HepG2 (cell line): ENCODE results near the gene SDC4. TPM values are rescaled to one million over a fixed set of nuclear protein-coding genes. Genes with fewer than 3 reads are reported as not detected.
A peak's percentile ranks its signal among the peaks of the same experiment; 100 is the strongest.

Experiments used
- ERF ChIP-seq: IDR thresholded peaks from 2 replicates; pipeline ENCODE4 v1.6.1; 2018; ENCODE audit warnings: missing biosample characterization, missing genetic modification reagents
- FOXK1 ChIP-seq: sonication (generic); formaldehyde crosslinking; IDR thresholded peaks from 2 replicates; pipeline ENCODE4 v1.4.0; 2020; ENCODE audit warnings: low read depth, missing genetic modification reagents, borderline replicate concordance
- FOXP4 ChIP-seq: sonication (generic); formaldehyde crosslinking; IDR thresholded peaks from 2 replicates; pipeline ENCODE4 v1.4.0; 2020; ENCODE audit warnings: missing genetic modification reagents
- GABPB1 ChIP-seq: IDR thresholded peaks from 2 replicates; pipeline ENCODE4 v1.6.1; 2016; ENCODE audit warnings: mild to moderate bottlenecking, missing genetic modification reagents, moderate library complexity, missing compliant biosample characterization
- GPN1 ChIP-seq: sonication (generic); formaldehyde crosslinking; IDR thresholded peaks from 2 replicates; pipeline ENCODE4 v1.5.1; 2020; ENCODE audit warnings: missing genetic modification reagents, borderline replicate concordance
- HDAC2 ChIP-seq: sonication (generic); formaldehyde crosslinking; IDR thresholded peaks from 2 replicates; pipeline ENCODE4 v1.4.0; 2020; ENCODE audit warnings: missing genetic modification reagents
- HNRNPK ChIP-seq: fragments of 200-400 bp; formaldehyde crosslinking; IDR thresholded peaks from 2 replicates; pipeline ENCODE4 v1.6.1; 2018; ENCODE audit warnings: low read length, low read depth, moderate library complexity, mild to moderate bottlenecking; ENCODE audit not compliant: poor library complexity, severe bottlenecking
- KLF9 ChIP-seq: IDR thresholded peaks from 2 replicates; pipeline ENCODE4 v1.6.1; 2016; ENCODE audit warnings: low read depth
- LBX2 ChIP-seq: sonication (generic); formaldehyde crosslinking; IDR thresholded peaks from 2 replicates; pipeline ENCODE4 v1.5.0; 2020; ENCODE audit warnings: missing genetic modification reagents, mild to moderate bottlenecking, borderline replicate concordance
- MED1 ChIP-seq: sonication (generic); formaldehyde crosslinking; IDR thresholded peaks from 2 replicates; pipeline ENCODE4 v1.4.0; 2020; ENCODE audit warnings: missing genetic modification reagents
- MED13 ChIP-seq: sonication (generic); formaldehyde crosslinking; IDR thresholded peaks from 2 replicates; pipeline ENCODE4 v1.5.0; 2020; ENCODE audit warnings: missing genetic modification reagents
- NFYC ChIP-seq: IDR thresholded peaks from 2 replicates; pipeline ENCODE4 v1.6.1; 2016; ENCODE audit warnings: missing genetic modification reagents, missing compliant biosample characterization
- SAFB2 ChIP-seq: sonication (generic); formaldehyde crosslinking; IDR thresholded peaks from 2 replicates; pipeline ENCODE4 v1.5.1; 2020; ENCODE audit warnings: missing genetic modification reagents, low read depth, mild to moderate bottlenecking, borderline replicate concordance
- SP5 ChIP-seq: IDR thresholded peaks from 2 replicates; pipeline ENCODE4 v1.6.1; 2016; ENCODE audit warnings: low read depth, borderline replicate concordance
- STAG1 ChIP-seq: sonication (generic); formaldehyde crosslinking; IDR thresholded peaks from 2 replicates; pipeline ENCODE4 v1.4.0; 2020; ENCODE audit warnings: missing genetic modification reagents
- TFAP4 ChIP-seq: sonication (generic); IDR thresholded peaks from 2 replicates; pipeline ENCODE4 v1.6.1; 2016; ENCODE audit warnings: low read depth, borderline replicate concordance
- TFDP1 ChIP-seq: IDR thresholded peaks from 2 replicates; pipeline ENCODE4 v1.6.1; 2016; ENCODE audit warnings: missing compliant biosample characterization, missing genetic modification reagents, borderline replicate concordance
- ZFYVE20 ChIP-seq: sonication (generic); formaldehyde crosslinking; IDR thresholded peaks from 2 replicates; pipeline ENCODE4 v1.8.0; 2023; ENCODE audit warnings: low read depth, mild to moderate bottlenecking, moderate library complexity, missing genetic modification reagents, borderline replicate concordance
- ZNF101 ChIP-seq: sonication (generic); formaldehyde crosslinking; IDR thresholded peaks from 2 replicates; pipeline ENCODE4 v1.4.0; 2020; ENCODE audit warnings: mild to moderate bottlenecking, low read depth, missing genetic modification reagents, borderline replicate concordance
- ZNF337 ChIP-seq: sonication (generic); formaldehyde crosslinking; IDR thresholded peaks from 2 replicates; pipeline ENCODE4 v1.5.1; 2020; ENCODE audit warnings: missing genetic modification reagents, low read depth, mild to moderate bottlenecking, borderline replicate concordance
- ZNF44 ChIP-seq: sonication (generic); formaldehyde crosslinking; IDR thresholded peaks from 2 replicates; pipeline ENCODE4 v1.5.1; 2020; ENCODE audit warnings: mild to moderate bottlenecking, missing genetic modification reagents
- ZNF614 ChIP-seq: IDR thresholded peaks from 2 replicates; pipeline ENCODE4 v1.6.1; 2018; ENCODE audit warnings: missing biosample characterization, missing genetic modification reagents, inconsistent platforms, borderline replicate concordance
- ZNF724P ChIP-seq: sonication (generic); formaldehyde crosslinking; IDR thresholded peaks from 2 replicates; pipeline ENCODE4 v1.8.0; 2022; ENCODE audit warnings: missing genetic modification reagents, borderline replicate concordance
- ZSCAN29 ChIP-seq: sonication (generic); formaldehyde crosslinking; conservative IDR thresholded peaks from 2 replicates; pipeline ENCODE4 v1.4.0; 2020; ENCODE audit warnings: mild to moderate bottlenecking, missing genetic modification reagents
- ZSCAN31 ChIP-seq: sonication (generic); formaldehyde crosslinking; IDR thresholded peaks from 2 replicates; pipeline ENCODE4 v1.5.0; 2020; ENCODE audit warnings: low read depth, mild to moderate bottlenecking, missing genetic modification reagents
- polyA plus RNA-seq, 8 experiments: library from polyadenylated mRNA; depleted of rRNA in 3 of 8; stranded (reverse) in 7 of 8; unstranded in 1 of 8; fragments of >200 nt; fragmentation: Illumina TruSeq in 4 of 8; extraction: Trizol in 4 of 8; gene quantifications; 2 replicates each; pipeline versions ENCODE4 v1.2.1 to v1.2.3, GENCODE V29; 2011 to 2016; ENCODE audit warnings: low read depth in 4 of 8, missing spikeins in 1 of 8, mixed read lengths in 1 of 8; ENCODE audit not compliant: insufficient read depth in 1 of 8
- total RNA-seq, 5 experiments: library from RNA; depleted of rRNA; stranded (reverse); fragments of >200 nt; fragmentation: Illumina TruSeq; extraction: Trizol; gene quantifications; 2 replicates each; pipeline ENCODE4 v1.2.3, GENCODE V29; 2016; ENCODE audit warnings: low read depth in 1 of 5

The SDC4 gene
- total and polyA plus RNA-seq, 2 of the 13 experiments (the other 11 are each of a cell fraction or from before 2014, with no cell fraction given) = 49.0 to 65.1 TPM

- TF ChIP-seq ZFYVE20 (no peak), TFAP4 (peak; percentile 94), ZNF614 (CRISPR knock-in tag) (peak; percentile 53; the same call in 1 of the 2 replicates), ZNF337 (CRISPR knock-in tag) (peak; percentile 76; the same call in 1 of the 2 replicates), ZSCAN31 (0 out of 2 replicates have a peak, but pooled peaks have one; percentile 25), ZNF724P (CRISPR knock-in tag) (no peak), ZNF101 (no peak), GPN1 (CRISPR knock-in tag) (no peak), MED13 (CRISPR knock-in tag) (no peak), HNRNPK (no peak), FOXK1 (peak; percentile 59; the same call in 1 of the 2 replicates), LBX2 (CRISPR knock-in tag) (no peak), ZNF44 (CRISPR knock-in tag) (peak; percentile 84; the same call in 1 of the 2 replicates), ERF (CRISPR knock-in tag) (peak; percentile 77), KLF9 (CRISPR knock-in tag) (no peak), TFDP1 (CRISPR knock-in tag) (peak; percentile 30; the same call in 1 of the 2 replicates), STAG1 (CRISPR knock-in tag) (0 out of 2 replicates have a peak, but pooled peaks have one; percentile 4), MED1 (CRISPR knock-in tag) (peak; percentile 73), FOXP4 (CRISPR knock-in tag) (peak; percentile 70), GABPB1 (CRISPR knock-in tag) (peak; percentile 20; the same call in 1 of the 2 replicates), SAFB2 (peak; percentile 63; the same call in 1 of the 2 replicates), NFYC (0 out of 2 replicates have a peak, but pooled peaks have one; percentile 24), SP5 (CRISPR knock-in tag) (no peak), ZSCAN29 (peak; percentile 18; the same call in 1 of the 2 replicates), HDAC2 (CRISPR knock-in tag) (peak; percentile 68; the same call in 1 of the 2 replicates)
Measured at GRCh38 chr20:45338121-45339030, 9.8 kb downstream of the SDC4 start (continued).
